Erythroblast (primary cell): ENCODE results near the gene ZKSCAN5.

Source experiments
- GATA1 ChIP-seq: IDR thresholded peaks from 2 replicates; pipeline ENCODE4 v1.6.1; 2011; ENCODE audit warnings: low read depth, mild to moderate bottlenecking, control low read depth, low read length, moderate library complexity
- POLR2A ChIP-seq: IDR thresholded peaks from 2 replicates; pipeline ENCODE4 v1.6.1; 2011; ENCODE audit warnings: mild to moderate bottlenecking, low read length

DNA sequence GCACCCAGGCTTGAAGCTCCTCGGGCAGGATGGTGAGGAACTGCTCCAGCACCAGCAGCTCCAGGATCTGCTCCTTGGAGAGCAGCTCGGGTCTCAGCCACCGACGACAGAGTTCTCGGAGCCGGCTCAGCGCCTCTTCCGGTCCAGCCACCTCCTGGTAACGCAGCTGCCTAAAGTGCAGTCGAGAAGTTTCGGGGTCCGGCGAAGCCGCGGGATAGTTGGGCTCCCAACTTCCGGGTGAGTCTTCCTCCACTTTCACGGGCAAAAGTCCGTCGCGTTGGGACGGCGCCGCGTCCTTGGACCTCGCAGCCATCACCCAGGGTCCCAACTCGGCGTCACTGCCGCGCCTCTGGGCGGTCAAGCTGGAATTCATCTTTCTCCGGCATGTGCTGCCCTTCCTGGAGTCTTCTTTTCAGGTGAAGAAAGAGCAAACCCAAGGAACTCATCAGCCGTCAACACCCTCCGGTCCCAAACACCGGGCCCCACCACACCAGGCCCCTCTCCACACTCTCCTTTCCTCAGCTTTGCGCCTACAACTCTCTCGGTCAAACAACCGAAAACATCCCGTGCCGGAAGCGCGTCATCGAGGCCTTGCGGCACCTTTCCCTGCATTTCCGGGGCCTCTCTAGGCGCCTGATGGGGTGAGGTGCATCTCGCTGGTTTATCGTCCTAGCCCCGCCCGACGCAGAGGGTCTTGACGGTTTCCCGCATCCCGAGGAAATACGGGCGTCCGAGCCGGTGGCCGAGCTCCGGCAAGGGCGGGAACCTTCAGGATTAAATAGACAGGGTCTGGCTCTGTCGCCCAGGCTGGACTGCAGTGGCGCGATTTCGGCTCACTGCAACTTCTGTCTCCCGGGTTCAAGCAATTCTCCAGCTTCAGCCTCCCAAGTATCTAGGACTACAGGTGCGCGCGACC is 4.5 kb upstream of the ZKSCAN5 start, which contains the start of gene ZNF394:
- TF ChIP-seq POLR2A (peak; percentile 97), GATA1 (no peak)
